Thyroid gland (tissue), 4 donors: ENCODE measurements around the gene SNX9.

ENCODE experiments used
- CTCF ChIP-seq, 6 experiments: fragments of 200-600 bp in 3 of 6; fragments of 450-650 bp in 3 of 6; sonication (generic) in 3 of 6; IDR thresholded peaks; one replicate each; pipeline ENCODE4 v1.5.1; 2016 to 2019; ENCODE audit warnings: antibody characterized with exemption in 6 of 6, mild to moderate bottlenecking in 2 of 6, inconsistent platforms in 1 of 6, moderate library complexity in 1 of 6
- POLR2A ChIP-seq, 2 donors: fragments of 450-650 bp; IDR thresholded peaks; one replicate each; pipeline ENCODE4 v1.6.1; 2017; ENCODE audit warnings: antibody characterized with exemption in 2 of 2, mild to moderate bottlenecking in 2 of 2, moderate library complexity in 1 of 2

GRCh38 chr6:157961153-157961831 is 138.2 kb downstream of the SNX9 start:
- TF ChIP-seq CTCF (IDR thresholded peaks at IDR 0.05), result no peak
- no peak for TF ChIP-seq POLR2A (IDR thresholded peaks at IDR 0.05)
